H9 (cell line): ENCODE data around the gene SHC4. TPM values are rescaled to one million over a fixed set of nuclear protein-coding genes. Genes with fewer than 3 reads are reported as not detected.

ENCODE experiments used
- DNase-seq: peaks from one replicate; pipeline ENCODE4 v3.0.0-alpha.2; 2017
- H2AFZ ChIP-seq: one replicate; pipeline ENCODE4 v1.6.1; 2013; ENCODE audit warnings: mild to moderate bottlenecking, low read length, control low read depth, moderate library complexity
- H2AK5ac ChIP-seq: 2 replicates; pipeline ENCODE4 v1.6.1; 2013; ENCODE audit warnings: low read length, control low read depth, mixed read lengths; ENCODE audit not compliant: insufficient read length
- H2BK120ac ChIP-seq: one replicate; pipeline ENCODE4 v1.6.1; 2013; ENCODE audit warnings: low read depth, mild to moderate bottlenecking, low read length, control low read depth, inconsistent platforms; ENCODE audit not compliant: poor library complexity, severe bottlenecking
- H2BK12ac ChIP-seq: 2 replicates; pipeline ENCODE4 v1.6.1; 2013; ENCODE audit warnings: low read length, control low read depth, mixed read lengths, low read depth; ENCODE audit not compliant: insufficient read length
- H2BK15ac ChIP-seq: 2 replicates; pipeline ENCODE4 v1.6.1; 2013; ENCODE audit warnings: low read depth, low read length, control low read depth
- H2BK20ac ChIP-seq: one replicate; pipeline ENCODE4 v1.6.1; 2013; ENCODE audit warnings: low read depth, mild to moderate bottlenecking, low read length, control low read depth, inconsistent platforms; ENCODE audit not compliant: poor library complexity, severe bottlenecking
- H2BK5ac ChIP-seq: 2 replicates; pipeline ENCODE4 v1.6.1; 2013; ENCODE audit warnings: low read length, control low read depth, mixed read lengths; ENCODE audit not compliant: insufficient read length
- H3K14ac ChIP-seq: 2 replicates; pipeline ENCODE4 v1.6.1; 2013; ENCODE audit warnings: low read length, control low read depth; ENCODE audit not compliant: insufficient read depth
- H3K18ac ChIP-seq: 2 replicates; pipeline ENCODE4 v1.6.1; 2013; ENCODE audit warnings: low read depth, mild to moderate bottlenecking, mixed read lengths, low read length, control low read depth; ENCODE audit not compliant: insufficient read length
- H3K23ac ChIP-seq: 2 replicates; pipeline ENCODE4 v1.6.1; 2013; ENCODE audit warnings: low read length, control low read depth, mixed read lengths, low read depth; ENCODE audit not compliant: insufficient read length
- H3K23me2 ChIP-seq: 2 replicates; pipeline ENCODE4 v1.6.1; 2013; ENCODE audit warnings: low read depth, mild to moderate bottlenecking, mixed read lengths, low read length, control low read depth; ENCODE audit not compliant: insufficient read length, poor library complexity, severe bottlenecking
- H3K27ac ChIP-seq: 2 replicates; pipeline ENCODE4 v1.5.1; 2013; ENCODE audit warnings: low read length, control low read depth, mixed read lengths, low read depth; ENCODE audit not compliant: insufficient read length
- H3K27me3 ChIP-seq: 2 replicates; pipeline ENCODE4 v1.6.1; 2013; ENCODE audit warnings: low read length, control low read depth, inconsistent platforms; ENCODE audit not compliant: insufficient read depth
- H3K4ac ChIP-seq: 2 replicates; pipeline ENCODE4 v1.6.1; 2013; ENCODE audit warnings: low read depth, mild to moderate bottlenecking, control low read depth, inconsistent platforms, low read length, moderate library complexity
- H3K4me1 ChIP-seq: 2 replicates; pipeline ENCODE4 v1.6.1; 2013; ENCODE audit warnings: low read length, control low read depth, inconsistent platforms; ENCODE audit not compliant: insufficient read depth
- H3K4me2 ChIP-seq: 2 replicates; pipeline ENCODE4 v1.6.1; 2013; ENCODE audit warnings: low read length, control low read depth, mixed read lengths; ENCODE audit not compliant: insufficient read length, insufficient read depth
- H3K56ac ChIP-seq: 2 replicates; pipeline ENCODE4 v1.6.1; 2013; ENCODE audit warnings: low read depth, mild to moderate bottlenecking, mixed read lengths, low read length, control low read depth; ENCODE audit not compliant: insufficient read length
- H3K79me1 ChIP-seq: 2 replicates; pipeline ENCODE4 v1.6.1; 2013; ENCODE audit warnings: low read depth, mild to moderate bottlenecking, moderate library complexity, low read length, control low read depth, inconsistent platforms; ENCODE audit not compliant: insufficient read depth, poor library complexity, severe bottlenecking
- H3K79me2 ChIP-seq: 2 replicates; pipeline ENCODE4 v1.6.1; 2013; ENCODE audit warnings: low read length, control low read depth, inconsistent platforms; ENCODE audit not compliant: insufficient read depth
- H3K9ac ChIP-seq: 2 replicates; pipeline ENCODE4 v1.6.1; 2013; ENCODE audit warnings: low read length, control low read depth, mixed read lengths; ENCODE audit not compliant: insufficient read length; ENCODE audit errors: extremely low read depth
- H3K9me3 ChIP-seq: one replicate; pipeline ENCODE4 v1.6.1; 2013; ENCODE audit warnings: low read depth, low read length, inconsistent platforms; ENCODE audit not compliant: control insufficient read depth
- H3T11ph ChIP-seq: one replicate; pipeline ENCODE4 v1.6.1; 2013; ENCODE audit warnings: mild to moderate bottlenecking, low read length, control low read depth, inconsistent platforms
- H4K20me1 ChIP-seq: one replicate; pipeline ENCODE4 v1.6.1; 2013; ENCODE audit not compliant: control insufficient read depth, insufficient read length, insufficient read depth
- H4K5ac ChIP-seq: 2 replicates; pipeline ENCODE4 v1.6.1; 2013; ENCODE audit warnings: low read depth, mild to moderate bottlenecking, mixed read lengths, low read length, control low read depth; ENCODE audit not compliant: insufficient read length
- H4K8ac ChIP-seq: replicated peaks from 2 replicates; pipeline ENCODE4 v1.6.1; 2013; ENCODE audit warnings: low read length, control low read depth, mixed read lengths, low read depth; ENCODE audit not compliant: insufficient read length
- H4K91ac ChIP-seq: 2 replicates; pipeline ENCODE4 v1.6.1; 2013; ENCODE audit warnings: low read depth, mild to moderate bottlenecking, moderate library complexity, mixed read lengths, low read length, control low read depth; ENCODE audit not compliant: insufficient read length
- H3K27ac Mint-ChIP-seq, 3 experiments: 2 replicates in 2 of 3; 3 replicates in 1 of 3; pipeline ENCODE4 v1.8.0; 2020 to 2021; ENCODE audit warnings: mixed read lengths in 3 of 3, mild to moderate bottlenecking in 1 of 3, moderate library complexity in 1 of 3
- H3K27me3 Mint-ChIP-seq: 2 replicates; pipeline ENCODE4 v1.8.0; 2021; ENCODE audit warnings: low read depth, mild to moderate bottlenecking, moderate library complexity, mixed read lengths
- H3K36me3 Mint-ChIP-seq, 3 experiments: 2 replicates in 2 of 3; 3 replicates in 1 of 3; pipeline ENCODE4 v1.8.0; 2020 to 2021; ENCODE audit warnings: low read depth in 3 of 3, mixed read lengths in 3 of 3; ENCODE audit not compliant: insufficient read depth in 1 of 3
- H3K4me1 Mint-ChIP-seq, 2 experiments: 2 replicates each; pipeline ENCODE4 v1.8.0; 2020; ENCODE audit warnings: mixed read lengths in 2 of 2
- H3K4me3 Mint-ChIP-seq, 2 experiments: 2 replicates in 1 of 2; 3 replicates in 1 of 2; pipeline ENCODE4 v1.8.0; 2020 to 2021; ENCODE audit warnings: mild to moderate bottlenecking in 2 of 2, mixed read lengths in 2 of 2, moderate library complexity in 1 of 2
- H3K9me3 Mint-ChIP-seq, 2 experiments: 2 replicates in 1 of 2; 3 replicates in 1 of 2; pipeline ENCODE4 v1.8.0; 2020; ENCODE audit warnings: mild to moderate bottlenecking in 2 of 2, mixed read lengths in 2 of 2, moderate library complexity in 1 of 2
- CTCF ChIP-seq: fragments of 200-600 bp; sonication (generic); conservative IDR thresholded peaks from 3 replicates; pipeline ENCODE4 v1.8.0; 2021; ENCODE audit warnings: antibody characterized with exemption, mild to moderate bottlenecking
- WGBS: extraction: QIAGEN DNeasy Blood & Tissue Kit; methylation state at CpG from one replicate; pipeline ENCODE4 v1.1.7; 2013; ENCODE audit warnings: missing lambda C conversion rate, low lambda C conversion rate, mixed read lengths; ENCODE audit not compliant: insufficient read length; ENCODE audit errors: extremely low coverage; 5-methylcytosine and 5-hydroxymethylcytosine counted together
- total RNA-seq: library from RNA; stranded (reverse); gene quantifications from 2 replicates; pipeline ENCODE4 v1.2.1, GENCODE V29; 2021

The SHC4 gene
- total RNA-seq, 1 experiment from 2014 or later = 0.26 TPM

- no peak overlapping the region for H4K5ac ChIP-seq
- H3K4ac ChIP-seq = no peak overlapping the region
- H3K14ac ChIP-seq = no peak overlapping the region
- H3K9ac ChIP-seq = no peak overlapping the region
- H3T11ph ChIP-seq = no peak overlapping the region
- H4K8ac ChIP-seq = no peak overlapping the region
- H3K4me1 ChIP-seq = peaks cover 3% of the 10 kb centered on the region; the same call in 1 of the 2 replicates
- no peak overlapping the region for H3K27ac ChIP-seq
- no peak overlapping the region for H3K56ac ChIP-seq
- no peaks in the 10 kb centered on the region for H3K27me3 ChIP-seq
- H3K18ac ChIP-seq = no peak overlapping the region
- H3K79me1 ChIP-seq = no peaks in the 10 kb centered on the region
- no peak overlapping the region for H4K91ac ChIP-seq
- no peak overlapping the region for H3K4me3 Mint-ChIP-seq
- DNase-seq = no peak
- peaks cover 10 to 14% of the 10 kb centered on the region in 2 experiments for H3K4me1 Mint-ChIP-seq
- H4K20me1 ChIP-seq = no peaks in the 10 kb centered on the region
- H3K23ac ChIP-seq = no peak overlapping the region
- H3K9me3 Mint-ChIP-seq = no peaks in the 10 kb centered on the region
- no peaks in the 10 kb centered on the region for H3K9me3 ChIP-seq
- peaks cover 9% of the 10 kb centered on the region for H3K27me3 Mint-ChIP-seq
- no peak overlapping the region for H3K4me2 ChIP-seq
- H2BK20ac ChIP-seq = no peak overlapping the region
- H2AFZ ChIP-seq = no peak overlapping the region
- H3K23me2 ChIP-seq = no peaks in the 10 kb centered on the region
- no peak overlapping the region for H2BK15ac ChIP-seq
- H2BK5ac ChIP-seq = no peak overlapping the region
- H2BK12ac ChIP-seq = no peak overlapping the region
- H3K79me2 ChIP-seq = no peaks in the 10 kb centered on the region
- 0 out of 7 replicates have a peak overlapping the region, but pooled peaks of 1 of the 3 experiments have one; percentile 6 for H3K27ac Mint-ChIP-seq
- no peak overlapping the region for H2BK120ac ChIP-seq
- H3K36me3 Mint-ChIP-seq = no peaks in the 10 kb centered on the region
- WGBS = no CpG with 5 or more reads among the region's 4 CpGs
- H2AK5ac ChIP-seq = no peak overlapping the region
- TF ChIP-seq CTCF = no peak
Observed at GRCh38 chr15:48955370-48955769, 8.3 kb downstream of the SHC4 start.
